ENCODE data around the gene CCDC142. TPM values are rescaled to one million over a fixed set of nuclear protein-coding genes. Genes with fewer than 3 reads are reported as not detected.

CCDC142 gene
- total RNA-seq, 1 experiment from 2014 or later, result 14.0 TPM

DNA sequence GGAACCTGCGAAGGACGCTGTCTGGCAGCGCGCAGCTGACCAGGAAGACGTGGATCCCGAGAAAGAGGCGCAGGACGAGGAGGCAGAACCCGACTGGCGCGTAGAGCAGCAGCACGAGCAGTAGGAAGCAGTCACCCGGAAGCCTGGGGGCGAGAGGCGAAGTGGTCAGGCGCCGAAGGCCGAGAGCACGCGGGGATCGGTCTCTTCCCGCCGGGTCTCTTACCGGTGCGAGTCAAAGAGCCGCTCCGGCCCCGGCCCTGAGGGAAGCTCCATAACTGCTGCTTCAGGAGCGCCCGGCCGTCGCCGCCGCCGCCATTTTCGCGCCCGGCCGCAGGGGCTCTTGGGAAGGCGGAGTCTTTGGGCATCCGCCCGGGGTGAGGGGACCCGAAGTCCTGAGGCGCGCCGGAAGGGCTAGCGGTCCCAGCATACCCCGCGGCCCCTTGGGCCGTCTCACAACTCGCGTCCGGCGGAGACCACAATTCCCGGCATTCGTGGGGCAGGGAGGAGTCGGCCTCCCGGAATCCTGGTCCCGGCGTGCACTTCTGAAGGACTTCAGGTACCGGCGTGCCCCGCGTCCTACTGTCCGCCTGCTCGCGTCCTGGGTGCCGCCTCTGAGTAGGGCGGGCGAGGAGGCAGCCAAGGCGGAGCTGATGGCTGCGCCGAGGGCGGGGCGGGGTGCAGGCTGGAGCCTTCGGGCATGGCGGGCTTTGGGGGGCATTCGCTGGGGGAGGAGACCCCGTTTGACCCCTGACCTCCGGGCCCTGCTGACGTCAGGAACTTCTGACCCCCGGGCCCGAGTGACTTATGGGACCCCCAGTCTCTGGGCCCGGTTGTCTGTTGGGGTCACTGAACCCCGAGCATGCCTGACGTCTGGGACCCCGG lies 46.8 kb upstream of the CCDC142 start, which contains the start of the genes AUP1 and HTRA2 (continued):
- TF ChIP-seq, protein P1, sequence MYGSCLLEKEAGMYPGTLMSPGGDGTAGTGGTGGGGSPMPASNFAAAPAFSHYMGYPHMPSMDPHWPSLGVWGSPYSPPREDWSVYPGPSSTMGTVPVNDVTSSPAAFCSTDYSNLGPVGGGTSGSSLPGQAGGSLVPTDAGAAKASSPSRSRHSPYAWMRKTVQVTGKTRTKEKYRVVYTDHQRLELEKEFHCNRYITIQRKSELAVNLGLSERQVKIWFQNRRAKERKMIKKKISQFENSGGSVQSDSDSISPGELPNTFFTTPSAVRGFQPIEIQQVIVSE (CRISPR knock-in tag; IDR thresholded peaks at IDR 0.05; ENCODE audit: borderline replicate concordance), result no peak
- TF ChIP-seq, protein P2, sequence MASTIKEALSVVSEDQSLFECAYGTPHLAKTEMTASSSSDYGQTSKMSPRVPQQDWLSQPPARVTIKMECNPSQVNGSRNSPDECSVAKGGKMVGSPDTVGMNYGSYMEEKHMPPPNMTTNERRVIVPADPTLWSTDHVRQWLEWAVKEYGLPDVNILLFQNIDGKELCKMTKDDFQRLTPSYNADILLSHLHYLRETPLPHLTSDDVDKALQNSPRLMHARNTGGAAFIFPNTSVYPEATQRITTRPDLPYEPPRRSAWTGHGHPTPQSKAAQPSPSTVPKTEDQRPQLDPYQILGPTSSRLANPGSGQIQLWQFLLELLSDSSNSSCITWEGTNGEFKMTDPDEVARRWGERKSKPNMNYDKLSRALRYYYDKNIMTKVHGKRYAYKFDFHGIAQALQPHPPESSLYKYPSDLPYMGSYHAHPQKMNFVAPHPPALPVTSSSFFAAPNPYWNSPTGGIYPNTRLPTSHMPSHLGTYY (CRISPR knock-in tag; IDR thresholded peaks at IDR 0.05), result no peak
- no peak for TF ChIP-seq SMAD4 (CRISPR knock-in tag; IDR thresholded peaks at IDR 0.05)
- TF ChIP-seq CBFB (CRISPR knock-in tag; IDR thresholded peaks at IDR 0.05; ENCODE audit: low read depth), result peak; percentile 77; the same call in 1 of the 2 replicates
- no peak for TF ChIP-seq NFYB (CRISPR knock-in tag; conservative IDR thresholded peaks at IDR 0.05; ENCODE audit: low read depth)
- TF ChIP-seq ZNF121 (CRISPR knock-in tag; IDR thresholded peaks at IDR 0.05), result no peak
- no peak for TF ChIP-seq STAT6 (CRISPR knock-in tag; conservative IDR thresholded peaks at IDR 0.05; ENCODE audit: low read depth)
- peak; percentile 95 for TF ChIP-seq SP1 (CRISPR knock-in tag; conservative IDR thresholded peaks at IDR 0.05)
- TF ChIP-seq, protein P3, sequence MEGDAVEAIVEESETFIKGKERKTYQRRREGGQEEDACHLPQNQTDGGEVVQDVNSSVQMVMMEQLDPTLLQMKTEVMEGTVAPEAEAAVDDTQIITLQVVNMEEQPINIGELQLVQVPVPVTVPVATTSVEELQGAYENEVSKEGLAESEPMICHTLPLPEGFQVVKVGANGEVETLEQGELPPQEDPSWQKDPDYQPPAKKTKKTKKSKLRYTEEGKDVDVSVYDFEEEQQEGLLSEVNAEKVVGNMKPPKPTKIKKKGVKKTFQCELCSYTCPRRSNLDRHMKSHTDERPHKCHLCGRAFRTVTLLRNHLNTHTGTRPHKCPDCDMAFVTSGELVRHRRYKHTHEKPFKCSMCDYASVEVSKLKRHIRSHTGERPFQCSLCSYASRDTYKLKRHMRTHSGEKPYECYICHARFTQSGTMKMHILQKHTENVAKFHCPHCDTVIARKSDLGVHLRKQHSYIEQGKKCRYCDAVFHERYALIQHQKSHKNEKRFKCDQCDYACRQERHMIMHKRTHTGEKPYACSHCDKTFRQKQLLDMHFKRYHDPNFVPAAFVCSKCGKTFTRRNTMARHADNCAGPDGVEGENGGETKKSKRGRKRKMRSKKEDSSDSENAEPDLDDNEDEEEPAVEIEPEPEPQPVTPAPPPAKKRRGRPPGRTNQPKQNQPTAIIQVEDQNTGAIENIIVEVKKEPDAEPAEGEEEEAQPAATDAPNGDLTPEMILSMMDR (IDR thresholded peaks at IDR 0.05), result no peak
- TF ChIP-seq ATF1 (CRISPR knock-in tag; IDR thresholded peaks at IDR 0.05), result no peak
- TF ChIP-seq ELF4 (CRISPR knock-in tag; IDR thresholded peaks at IDR 0.05; ENCODE audit: low read depth), result 0 out of 2 replicates have a peak, but pooled peaks have one; percentile 67
- TF ChIP-seq NFATC4 (CRISPR knock-in tag; IDR thresholded peaks at IDR 0.05), result no peak
- no peak for TF ChIP-seq ZNF532 (CRISPR knock-in tag; IDR thresholded peaks at IDR 0.05; ENCODE audit: borderline replicate concordance)
- no peak for TF ChIP-seq ZBTB21 (CRISPR knock-in tag; IDR thresholded peaks at IDR 0.05; ENCODE audit: borderline replicate concordance)
- no peak for TF ChIP-seq JUN (CRISPR knock-in tag; IDR thresholded peaks at IDR 0.05)
- no peak for TF ChIP-seq E2F1 (CRISPR knock-in tag; IDR thresholded peaks at IDR 0.05)
- TF ChIP-seq MYBL2 (CRISPR knock-in tag; IDR thresholded peaks at IDR 0.05), result 0 out of 2 replicates have a peak, but pooled peaks have one; percentile 2
- TF ChIP-seq, protein P4, sequence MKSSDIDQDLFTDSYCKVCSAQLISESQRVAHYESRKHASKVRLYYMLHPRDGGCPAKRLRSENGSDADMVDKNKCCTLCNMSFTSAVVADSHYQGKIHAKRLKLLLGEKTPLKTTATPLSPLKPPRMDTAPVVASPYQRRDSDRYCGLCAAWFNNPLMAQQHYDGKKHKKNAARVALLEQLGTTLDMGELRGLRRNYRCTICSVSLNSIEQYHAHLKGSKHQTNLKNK (CRISPR knock-in tag; IDR thresholded peaks at IDR 0.05), result no peak
- TF ChIP-seq, protein P5, sequence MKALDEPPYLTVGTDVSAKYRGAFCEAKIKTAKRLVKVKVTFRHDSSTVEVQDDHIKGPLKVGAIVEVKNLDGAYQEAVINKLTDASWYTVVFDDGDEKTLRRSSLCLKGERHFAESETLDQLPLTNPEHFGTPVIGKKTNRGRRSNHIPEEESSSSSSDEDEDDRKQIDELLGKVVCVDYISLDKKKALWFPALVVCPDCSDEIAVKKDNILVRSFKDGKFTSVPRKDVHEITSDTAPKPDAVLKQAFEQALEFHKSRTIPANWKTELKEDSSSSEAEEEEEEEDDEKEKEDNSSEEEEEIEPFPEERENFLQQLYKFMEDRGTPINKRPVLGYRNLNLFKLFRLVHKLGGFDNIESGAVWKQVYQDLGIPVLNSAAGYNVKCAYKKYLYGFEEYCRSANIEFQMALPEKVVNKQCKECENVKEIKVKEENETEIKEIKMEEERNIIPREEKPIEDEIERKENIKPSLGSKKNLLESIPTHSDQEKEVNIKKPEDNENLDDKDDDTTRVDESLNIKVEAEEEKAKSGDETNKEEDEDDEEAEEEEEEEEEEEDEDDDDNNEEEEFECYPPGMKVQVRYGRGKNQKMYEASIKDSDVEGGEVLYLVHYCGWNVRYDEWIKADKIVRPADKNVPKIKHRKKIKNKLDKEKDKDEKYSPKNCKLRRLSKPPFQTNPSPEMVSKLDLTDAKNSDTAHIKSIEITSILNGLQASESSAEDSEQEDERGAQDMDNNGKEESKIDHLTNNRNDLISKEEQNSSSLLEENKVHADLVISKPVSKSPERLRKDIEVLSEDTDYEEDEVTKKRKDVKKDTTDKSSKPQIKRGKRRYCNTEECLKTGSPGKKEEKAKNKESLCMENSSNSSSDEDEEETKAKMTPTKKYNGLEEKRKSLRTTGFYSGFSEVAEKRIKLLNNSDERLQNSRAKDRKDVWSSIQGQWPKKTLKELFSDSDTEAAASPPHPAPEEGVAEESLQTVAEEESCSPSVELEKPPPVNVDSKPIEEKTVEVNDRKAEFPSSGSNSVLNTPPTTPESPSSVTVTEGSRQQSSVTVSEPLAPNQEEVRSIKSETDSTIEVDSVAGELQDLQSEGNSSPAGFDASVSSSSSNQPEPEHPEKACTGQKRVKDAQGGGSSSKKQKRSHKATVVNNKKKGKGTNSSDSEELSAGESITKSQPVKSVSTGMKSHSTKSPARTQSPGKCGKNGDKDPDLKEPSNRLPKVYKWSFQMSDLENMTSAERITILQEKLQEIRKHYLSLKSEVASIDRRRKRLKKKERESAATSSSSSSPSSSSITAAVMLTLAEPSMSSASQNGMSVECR (CRISPR knock-in tag; IDR thresholded peaks at IDR 0.05; ENCODE audit: borderline replicate concordance), result no peak
- TF ChIP-seq KAT7 (CRISPR knock-in tag; IDR thresholded peaks at IDR 0.05; ENCODE audit: borderline replicate concordance), result 0 out of 2 replicates have a peak, but pooled peaks have one; percentile 80
